Measurements from ENCODE around the gene SYVN1.

GRCh38 chr11:65086809-65087208 lies 47.5 kb downstream of the SYVN1 start:
- TF ChIP-seq EZH2 (IDR thresholded peaks at IDR 0.05; ENCODE audit: low read depth) (no peak), CTCF (conservative IDR thresholded peaks at IDR 0.05) (no peak)
